ENCODE measurements around the gene FGF21. TPM values are rescaled to one million over a fixed set of nuclear protein-coding genes. Genes with fewer than 3 reads are reported as not detected.

The FGF21 gene
- total and polyA plus RNA-seq, 11 donors = not detected

DNA sequence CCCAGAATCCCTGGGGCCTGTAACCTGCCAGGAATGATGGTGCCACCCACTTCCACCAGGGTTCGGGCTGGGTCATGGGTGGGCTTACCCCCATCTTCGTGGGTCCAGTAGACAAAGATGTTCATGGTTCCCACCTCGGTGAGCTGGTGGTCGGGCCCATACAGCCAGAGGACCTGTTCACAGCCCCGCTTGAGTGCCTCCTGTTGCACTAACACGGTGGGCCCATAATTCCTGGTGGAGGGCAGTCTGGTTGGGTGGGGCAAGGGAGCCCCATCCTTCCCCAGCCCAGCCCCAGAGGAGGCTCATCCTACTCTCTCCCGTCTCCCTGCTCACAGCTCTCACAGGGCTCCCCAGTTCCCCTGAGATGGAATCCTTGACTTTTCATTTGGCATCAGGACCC is 41.8 kb downstream of the FGF21 start:
- H3K4me3 ChIP-seq = no peak overlapping the region
- DNase-seq (no peak), ATAC-seq (no peak)
- peaks cover 0 to 13% (median 7%) of the 10 kb centered on the region in 12 donors for H3K4me1 ChIP-seq
- TF ChIP-seq POLR2A (IDR thresholded peaks at IDR 0.05) = no peak
- TF ChIP-seq, protein P1, sequence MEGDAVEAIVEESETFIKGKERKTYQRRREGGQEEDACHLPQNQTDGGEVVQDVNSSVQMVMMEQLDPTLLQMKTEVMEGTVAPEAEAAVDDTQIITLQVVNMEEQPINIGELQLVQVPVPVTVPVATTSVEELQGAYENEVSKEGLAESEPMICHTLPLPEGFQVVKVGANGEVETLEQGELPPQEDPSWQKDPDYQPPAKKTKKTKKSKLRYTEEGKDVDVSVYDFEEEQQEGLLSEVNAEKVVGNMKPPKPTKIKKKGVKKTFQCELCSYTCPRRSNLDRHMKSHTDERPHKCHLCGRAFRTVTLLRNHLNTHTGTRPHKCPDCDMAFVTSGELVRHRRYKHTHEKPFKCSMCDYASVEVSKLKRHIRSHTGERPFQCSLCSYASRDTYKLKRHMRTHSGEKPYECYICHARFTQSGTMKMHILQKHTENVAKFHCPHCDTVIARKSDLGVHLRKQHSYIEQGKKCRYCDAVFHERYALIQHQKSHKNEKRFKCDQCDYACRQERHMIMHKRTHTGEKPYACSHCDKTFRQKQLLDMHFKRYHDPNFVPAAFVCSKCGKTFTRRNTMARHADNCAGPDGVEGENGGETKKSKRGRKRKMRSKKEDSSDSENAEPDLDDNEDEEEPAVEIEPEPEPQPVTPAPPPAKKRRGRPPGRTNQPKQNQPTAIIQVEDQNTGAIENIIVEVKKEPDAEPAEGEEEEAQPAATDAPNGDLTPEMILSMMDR (IDR thresholded peaks at IDR 0.05) = no peak
- WGBS, 4 donors = 90 to 94% (median 90%) methylated on average over 3 to 7 of the region's 7 CpGs
- no peaks in the 10 kb centered on the region for H3K27me3 ChIP-seq
- H3K27ac ChIP-seq = no peak overlapping the region
- intact Hi-C loops (cut with DNase I) = loop anchor here in 6 of 10 donors (2.0 to 10.0 kb wide), 6 partner anchors 14 to 178 kb away; partner anchors contain the start of genes FTL (in 2 of the 6), BCAT2 (in 1 of the 6) and CA11 (in 1 of the 6)
- no peaks in the 10 kb centered on the region for H3K9me3 ChIP-seq
- peaks cover 0 to 5% (median 0%) of the 10 kb centered on the region in 9 donors for H3K36me3 ChIP-seq

DNA sequence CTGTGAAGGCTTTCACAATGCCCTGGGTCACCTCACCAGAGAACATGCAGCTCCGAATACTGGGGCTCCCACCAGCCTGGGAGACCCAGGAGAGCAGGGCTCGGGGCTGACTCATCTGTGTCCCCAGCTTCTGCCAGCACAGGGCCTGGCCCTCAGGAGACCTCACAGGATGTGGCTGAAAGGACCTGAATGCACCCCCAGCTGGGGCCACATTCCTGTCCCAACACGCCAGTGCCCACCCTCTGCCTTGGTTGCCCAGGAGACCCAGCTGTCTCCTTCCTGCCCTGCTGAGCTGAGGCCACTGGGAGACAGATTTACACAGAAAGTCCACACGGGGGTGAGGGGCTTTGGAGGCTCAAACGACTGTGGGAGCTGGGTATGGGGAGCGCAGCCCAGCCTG is 43.6 kb downstream of the FGF21 start:
- peaks cover 0 to 5% (median 0%) of the 10 kb centered on the region in 9 donors for H3K36me3 ChIP-seq
- H3K4me3 ChIP-seq = no peak overlapping the region
- ATAC-seq (no peak), DNase-seq (no peak)
- H3K9me3 ChIP-seq = no peaks in the 10 kb centered on the region
- intact Hi-C loops (cut with DNase I) = loop anchor here in 5 of 10 donors (5.0 to 10.0 kb wide), 5 partner anchors 33 to 176 kb away; partner anchors contain the start of genes FTL (in 2 of the 5) and CA11 (in 1 of the 5)
- no peak overlapping the region for H3K27ac ChIP-seq
- H3K27me3 ChIP-seq = no peaks in the 10 kb centered on the region
- WGBS, 4 donors = 69 to 76% (median 72%) methylated on average over 4 to 6 of the region's 6 CpGs
- peaks cover 0 to 13% (median 7%) of the 10 kb centered on the region in 12 donors for H3K4me1 ChIP-seq
- TF ChIP-seq, protein P1 (IDR thresholded peaks at IDR 0.05) = no peak
- no peak for TF ChIP-seq POLR2A (IDR thresholded peaks at IDR 0.05)

DNA sequence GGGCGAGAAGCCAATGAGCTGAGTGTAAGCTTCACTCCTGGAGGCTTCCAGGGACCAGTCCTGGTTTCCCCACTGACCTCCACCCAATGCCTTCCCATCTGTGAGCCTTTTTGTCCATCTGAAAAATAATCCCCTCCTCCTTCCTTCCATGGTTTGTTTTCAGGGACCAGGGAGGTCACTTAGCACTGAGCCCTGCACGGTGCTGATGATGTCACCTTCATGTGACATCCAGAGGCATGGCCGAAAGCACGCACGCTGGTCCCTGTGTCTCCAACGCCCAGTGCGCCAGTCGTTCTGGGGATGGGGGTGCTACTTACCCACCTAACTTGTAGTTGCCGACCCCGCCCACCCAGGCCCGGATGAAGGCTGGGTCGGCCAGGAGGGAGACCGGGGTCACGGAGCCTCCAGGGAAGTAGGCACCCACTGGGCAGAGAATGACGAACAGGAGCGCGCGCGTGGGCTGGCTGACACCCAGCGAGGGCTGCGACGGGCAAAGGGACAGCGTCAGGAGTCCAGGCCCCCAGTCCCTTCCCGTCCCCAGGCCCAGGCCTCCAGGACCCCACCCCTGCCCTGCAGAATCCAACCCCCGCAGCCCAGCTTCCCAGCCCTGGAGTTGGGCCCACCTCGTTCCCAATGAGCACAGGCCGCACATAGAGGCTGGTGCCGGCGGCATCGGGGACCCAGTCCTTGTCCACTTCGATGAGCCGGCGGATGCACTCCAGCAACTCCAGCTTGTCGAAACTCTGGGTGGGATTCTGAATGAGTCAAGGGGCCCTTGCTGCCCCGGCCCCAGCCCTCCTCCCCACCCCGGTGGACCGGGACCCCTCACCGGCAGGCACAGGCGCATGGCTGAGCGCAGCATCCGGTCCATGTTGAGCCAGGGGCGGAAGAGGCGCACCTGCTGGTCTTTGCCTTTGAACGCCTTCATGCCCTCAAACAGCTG is 44.3 kb downstream of the FGF21 start:
- Histone ChIP-seq H3K36me3 (peaks cover 0 to 5% (median 0%) of the 10 kb centered on the region in 9 donors), H3K27me3 (no peaks in the 10 kb centered on the region), H3K4me1 (peaks cover 0 to 13% (median 7%) of the 10 kb centered on the region in 12 donors), H3K27ac (no peak overlapping the region), H3K9me3 (no peaks in the 10 kb centered on the region), H3K4me3 (no peak overlapping the region)
- WGBS, 4 donors = 91 to 95% (median 93%) methylated on average over 28 to 44 of the region's 44 CpGs
- no peak for DNase-seq
- TF ChIP-seq, protein P1 (IDR thresholded peaks at IDR 0.05) = no peak
- TF ChIP-seq POLR2A (IDR thresholded peaks at IDR 0.05) = no peak
- intact Hi-C loops (cut with DNase I) = loop anchor here in 5 of 10 donors (5.0 to 10.0 kb wide), 5 partner anchors 33 to 175 kb away; partner anchors contain the start of genes FTL (in 2 of the 5) and CA11 (in 1 of the 5)
- no peak for ATAC-seq

DNA sequence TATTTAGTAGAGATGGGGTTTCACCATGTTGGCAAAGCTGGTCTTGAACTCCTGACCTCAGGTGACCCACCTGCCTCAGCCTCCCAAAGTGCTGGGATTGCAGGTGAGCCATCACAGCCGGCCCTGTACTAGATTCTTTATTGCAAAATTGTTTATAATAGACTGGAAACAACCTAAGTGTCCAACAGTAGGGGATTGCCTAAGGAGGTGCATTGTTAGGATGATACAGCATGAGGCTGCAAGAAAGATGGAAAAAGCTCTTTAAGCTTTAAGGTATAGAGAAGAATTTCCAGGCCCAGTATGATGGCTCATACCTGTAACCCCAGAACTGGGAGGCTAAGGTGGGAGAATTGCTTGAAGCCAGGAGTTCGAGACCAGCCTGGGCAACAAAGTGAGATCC is 47.3 kb downstream of the FGF21 start:
- peaks cover 0 to 5% (median 0%) of the 10 kb centered on the region in 9 donors for H3K36me3 ChIP-seq
- H3K9me3 ChIP-seq = no peaks in the 10 kb centered on the region
- H3K4me1 ChIP-seq = no peaks in the 10 kb centered on the region
- no peaks in the 10 kb centered on the region for H3K27me3 ChIP-seq
- 93 to 98% (median 96%) methylated on average over 2 of the region's 2 CpGs for WGBS, 4 donors
- no peak for ATAC-seq
- no peak for TF ChIP-seq POLR2A (IDR thresholded peaks at IDR 0.05)
- TF ChIP-seq, protein P1 (IDR thresholded peaks at IDR 0.05) = no peak
- intact Hi-C loops (cut with DNase I) = no loop called here
- no peak overlapping the region for H3K4me3 ChIP-seq
- no peak for DNase-seq
- H3K27ac ChIP-seq = no peak overlapping the region
